Hepatocyte (in vitro differentiated cells): Measurements from ENCODE around the gene MAN2A1. TPM values are rescaled to one million over a fixed set of nuclear protein-coding genes. Genes with fewer than 3 reads are reported as not detected.

Source experiments
- DNase-seq: peaks from one replicate; pipeline ENCODE4 v3.0.0-alpha.2; 2016; ENCODE audit warnings: low spot score
- H2AFZ ChIP-seq: fragments of 200-600 bp; sonication (generic); 2 replicates; pipeline ENCODE4 v1.6.0; 2016; ENCODE audit warnings: antibody characterized with exemption, mild to moderate bottlenecking
- H3K27ac ChIP-seq: fragments of 200-600 bp; sonication (generic); 2 replicates; pipeline ENCODE4 v1.5.1; 2016; ENCODE audit warnings: mild to moderate bottlenecking
- H3K27me3 ChIP-seq: fragments of 200-600 bp; sonication (generic); 2 replicates; pipeline ENCODE4 v1.6.1; 2016
- H3K36me3 ChIP-seq: fragments of 200-600 bp; sonication (generic); replicated peaks from 2 replicates; pipeline ENCODE4 v1.5.1; 2016; ENCODE audit warnings: low read depth; ENCODE audit not compliant: insufficient read depth
- H3K4me1 ChIP-seq: fragments of 200-600 bp; sonication (generic); 2 replicates; pipeline ENCODE4 v1.5.1; 2016; ENCODE audit warnings: mild to moderate bottlenecking, moderate library complexity; ENCODE audit not compliant: insufficient read depth
- H3K4me2 ChIP-seq: fragments of 200-600 bp; sonication (generic); 2 replicates; pipeline ENCODE4 v1.6.0; 2016
- H3K4me3 ChIP-seq: fragments of 200-600 bp; sonication (generic); 2 replicates; pipeline ENCODE4 v1.5.1; 2016; ENCODE audit warnings: mild to moderate bottlenecking
- H3K79me2 ChIP-seq: fragments of 200-600 bp; sonication (generic); 2 replicates; pipeline ENCODE4 v1.6.0; 2017; ENCODE audit warnings: mild to moderate bottlenecking
- H3K9me2 ChIP-seq: fragments of 200-600 bp; sonication (generic); replicated peaks from 2 replicates; pipeline ENCODE4 v1.6.0; 2017; ENCODE audit warnings: mild to moderate bottlenecking; ENCODE audit not compliant: insufficient read depth
- H3K9me3 ChIP-seq: fragments of 200-600 bp; sonication (generic); 2 replicates; pipeline ENCODE4 v1.5.1; 2016; ENCODE audit warnings: low read depth, mild to moderate bottlenecking
- H4K20me1 ChIP-seq: fragments of 200-600 bp; sonication (generic); 2 replicates; pipeline ENCODE4 v1.6.0; 2016; ENCODE audit warnings: mild to moderate bottlenecking; ENCODE audit not compliant: insufficient read depth, poor library complexity, severe bottlenecking
- CTCF ChIP-seq: fragments of 200-600 bp; sonication (generic); IDR thresholded peaks from 2 replicates; pipeline ENCODE4 v1.5.1; 2016; ENCODE audit warnings: antibody characterized with exemption, mild to moderate bottlenecking; ENCODE audit not compliant: poor library complexity
- EZH2 ChIP-seq: fragments of 200-600 bp; sonication (generic); IDR thresholded peaks from 2 replicates; pipeline ENCODE4 v1.6.1; 2016; ENCODE audit warnings: antibody characterized with exemption, mild to moderate bottlenecking, borderline replicate concordance
- EZH2phosphoT487 ChIP-seq: fragments of 200-600 bp; sonication (generic); IDR thresholded peaks from one replicate; pipeline ENCODE4 v1.6.1; 2018; ENCODE audit warnings: antibody characterized with exemption, mild to moderate bottlenecking, low read depth, moderate library complexity; ENCODE audit not compliant: unreplicated experiment, severe bottlenecking
- WGBS: methylation state at CpG from one replicate; pipeline ENCODE4 v1.1.6; 2016; ENCODE audit warnings: low lambda C conversion rate; ENCODE audit errors: missing lambda C conversion rate; 5-methylcytosine and 5-hydroxymethylcytosine counted together
- polyA plus RNA-seq: library from polyadenylated mRNA; unstranded; fragments of >200 nt; fragmentation: Nextera tagmentation; extraction: Ambion mirVana; gene quantifications from 2 replicates; pipeline ENCODE4 v1.2.1, GENCODE V29; 2016
- total RNA-seq: library from RNA; depleted of rRNA; stranded (reverse); fragments of >200 nt; gene quantifications from 2 replicates; pipeline ENCODE4 v1.2.3, GENCODE V29; 2014

Gene MAN2A1
- total and polyA plus RNA-seq, 2 experiments from 2014 or later: 31.5 to 150 TPM

DNA sequence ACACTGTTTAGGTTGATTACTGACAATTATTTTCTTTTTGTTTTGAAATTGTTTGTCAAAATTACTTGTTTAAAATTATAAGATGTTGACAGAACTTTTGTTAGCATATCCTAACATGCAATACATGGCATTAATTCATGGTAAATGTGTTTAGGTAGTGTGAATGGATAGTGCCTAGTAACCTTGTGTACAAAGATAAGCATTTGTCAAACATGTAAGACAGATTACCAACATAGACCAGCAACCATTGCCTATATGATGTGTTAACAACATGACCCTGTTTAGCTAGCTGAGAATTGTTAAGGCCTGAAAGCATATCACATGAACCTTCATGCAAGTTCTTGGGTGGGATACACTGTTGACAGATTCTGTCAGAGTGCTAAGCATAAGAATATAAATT, 13.4 kb downstream of the MAN2A1 start:
- Histone ChIP-seq H3K79me2 (peaks cover 99% of the 10 kb centered on the region), H3K27ac (no peak overlapping the region), H3K4me2 (no peak overlapping the region), H3K4me3 (no peak overlapping the region), H3K27me3 (no peaks in the 10 kb centered on the region), H3K36me3 (no peaks in the 10 kb centered on the region), H2AFZ (no peak overlapping the region), H4K20me1 (peaks cover 39% of the 10 kb centered on the region), H3K4me1 (peaks cover 14% of the 10 kb centered on the region), H3K9me3 (no peaks in the 10 kb centered on the region), H3K9me2 (no peaks in the 10 kb centered on the region)
- no peak for DNase-seq
- TF ChIP-seq EZH2 (no peak), CTCF (no peak), EZH2phosphoT487 (no peak)

DNA sequence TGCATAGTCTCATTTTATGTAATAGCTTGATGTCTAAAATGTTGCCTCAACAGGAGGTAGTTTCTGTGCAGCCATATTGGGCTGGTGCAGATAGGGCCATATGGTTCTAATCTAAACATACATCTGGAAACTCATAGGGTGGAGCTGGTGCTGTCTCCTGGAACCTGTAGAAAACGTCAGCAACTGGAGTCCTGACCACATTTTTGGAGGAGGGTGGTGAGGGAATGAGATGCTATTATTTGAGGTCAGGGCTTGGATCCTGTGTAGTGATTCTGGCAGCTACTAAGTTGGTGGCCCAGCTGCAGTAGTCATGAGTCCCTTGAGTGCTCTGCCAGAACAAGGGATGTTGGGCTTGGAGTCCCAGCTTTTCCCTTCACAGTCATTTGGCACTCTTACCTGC, 14.1 kb downstream of the MAN2A1 start:
- Histone ChIP-seq H3K27ac (no peak overlapping the region), H3K9me2 (no peaks in the 10 kb centered on the region), H3K4me3 (no peak overlapping the region), H3K27me3 (no peaks in the 10 kb centered on the region), H3K4me1 (peaks cover 17% of the 10 kb centered on the region), H3K4me2 (no peak overlapping the region), H4K20me1 (peaks cover 34% of the 10 kb centered on the region), H3K36me3 (no peaks in the 10 kb centered on the region), H3K79me2 (peaks cover 99% of the 10 kb centered on the region), H2AFZ (no peak overlapping the region), H3K9me3 (no peaks in the 10 kb centered on the region)
- TF ChIP-seq EZH2phosphoT487 (no peak), EZH2 (no peak)
- 46% methylated on average over 1 of the region's 1 CpG for WGBS
- DNase-seq: no peak

DNA sequence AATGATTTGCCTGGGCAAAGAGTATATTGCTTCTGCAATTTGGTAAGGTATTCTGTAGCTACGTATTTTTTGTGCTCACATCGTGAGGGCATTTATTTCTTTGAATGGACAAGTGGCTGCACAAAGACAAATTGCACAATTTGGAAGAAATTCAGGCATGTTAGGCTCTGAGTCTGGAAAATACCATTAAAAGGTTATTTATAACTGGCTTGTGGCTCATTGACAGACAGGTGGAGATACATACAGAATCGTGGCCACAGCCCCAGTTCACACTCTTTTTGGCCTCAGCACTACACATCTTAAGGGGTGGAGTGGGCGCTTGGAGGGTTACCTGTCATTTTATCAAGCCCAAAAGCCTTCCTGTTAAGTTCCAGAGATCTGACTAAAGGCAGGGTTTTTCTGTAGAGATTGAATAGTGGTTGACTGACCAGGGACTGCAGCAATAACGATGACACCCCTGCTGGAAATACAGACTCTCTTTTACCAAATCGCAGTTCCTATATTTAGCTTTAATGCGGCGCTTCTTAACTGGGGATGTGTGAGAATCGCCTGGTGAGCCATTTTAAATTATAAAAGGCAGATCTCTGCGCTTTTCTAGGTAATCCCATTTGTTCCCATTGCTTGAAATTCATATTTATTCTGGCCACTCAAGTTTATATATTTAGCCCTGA, 14.7 kb downstream of the MAN2A1 start:
- H3K79me2 ChIP-seq: peaks cover 98% of the 10 kb centered on the region
- H3K4me1 ChIP-seq: peaks cover 22% of the 10 kb centered on the region
- H3K4me3 ChIP-seq: no peak overlapping the region
- H2AFZ ChIP-seq: no peak overlapping the region
- no peaks in the 10 kb centered on the region for H3K27me3 ChIP-seq
- H3K9me3 ChIP-seq: no peaks in the 10 kb centered on the region
- H3K36me3 ChIP-seq: no peaks in the 10 kb centered on the region
- no peaks in the 10 kb centered on the region for H3K9me2 ChIP-seq
- no peak overlapping the region for H3K27ac ChIP-seq
- TF ChIP-seq EZH2 (no peak), EZH2phosphoT487 (no peak), CTCF (no peak)
- WGBS: 87% methylated on average over 10 of the region's 10 CpGs
- no peak for DNase-seq
- peaks cover 34% of the 10 kb centered on the region for H4K20me1 ChIP-seq
- H3K4me2 ChIP-seq: no peak overlapping the region

DNA sequence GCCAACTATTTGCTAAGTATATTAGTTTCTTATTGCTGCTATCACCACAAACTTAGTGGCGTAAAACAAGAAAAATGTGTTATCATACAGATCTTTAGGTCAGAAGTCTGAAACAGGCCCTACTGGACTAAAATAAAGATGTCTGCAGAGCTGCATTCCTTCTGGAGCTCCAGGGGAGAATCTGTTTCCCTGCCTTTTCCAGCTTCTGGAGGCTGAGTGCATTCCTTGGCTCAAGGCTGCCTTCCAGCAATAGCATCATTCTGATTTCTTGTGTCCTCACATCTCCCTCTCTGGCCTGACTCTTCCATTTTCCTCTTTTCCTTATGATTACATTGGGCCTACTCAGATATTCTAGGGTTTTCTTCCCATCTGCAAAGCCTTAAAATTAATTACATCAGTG, 15.9 kb downstream of the MAN2A1 start:
- peaks cover 24% of the 10 kb centered on the region for H3K4me1 ChIP-seq
- H4K20me1 ChIP-seq: peaks cover 29% of the 10 kb centered on the region
- no peak for DNase-seq
- no peaks in the 10 kb centered on the region for H3K9me2 ChIP-seq
- no peaks in the 10 kb centered on the region for H3K9me3 ChIP-seq
- H3K27me3 ChIP-seq: no peaks in the 10 kb centered on the region
- TF ChIP-seq CTCF (no peak), EZH2phosphoT487 (no peak), EZH2 (no peak)
- H3K4me2 ChIP-seq: no peak overlapping the region
- WGBS: 96% methylated on average over 1 of the region's 1 CpG
- peaks cover 98% of the 10 kb centered on the region for H3K79me2 ChIP-seq
- H2AFZ ChIP-seq: no peak overlapping the region
- H3K27ac ChIP-seq: no peak overlapping the region
- no peak overlapping the region for H3K4me3 ChIP-seq
- no peaks in the 10 kb centered on the region for H3K36me3 ChIP-seq
